SK-N-SH (cell line): ENCODE measurements around the gene USP2. TPM values are rescaled to one million over a fixed set of nuclear protein-coding genes. Genes with fewer than 3 reads are reported as not detected.

Experiments
- CTCF ChIA-PET: fragments of 300-600, 350-600 bp; formaldehyde crosslinking; extraction: SDS; loops from one replicate; lab custom pipeline; 2021; lab: Yijun Ruan, JAX
- POLR2A ChIA-PET: fragments of 350-600 bp; sonication (Branson Sonifier 250); formaldehyde crosslinking; extraction: SDS; loops from one replicate; lab custom pipeline; 2020; ENCODE audit warnings: antibody characterized with exemption, inconsistent platforms; lab: Yijun Ruan, JAX
- DNase-seq: peaks from one replicate; pipeline ENCODE4 v3.0.0; 2012
- H2AFZ ChIP-seq: fragments of 200-600 bp; sonication (generic); 2 replicates; pipeline ENCODE4 v1.8.1; 2016; ENCODE audit warnings: antibody characterized with exemption, mild to moderate bottlenecking, low read depth
- H3F3A ChIP-seq: fragments of 200-600 bp; sonication (generic); replicated peaks from 2 replicates; pipeline ENCODE3; 2016; ENCODE audit warnings: antibody characterized with exemption, mild to moderate bottlenecking; ENCODE audit not compliant: insufficient read depth
- H3K27ac ChIP-seq, 2 experiments: fragments of 200-500 bp in 1 of 2; fragments of 200-600 bp in 1 of 2; sonication (Bioruptor generic) in 1 of 2; sonication (generic), shearing (Covaris generic) in 1 of 2; 2 replicates each; pipeline versions ENCODE4 v1.5.1 to v1.6.1; 2014 to 2016; ENCODE audit warnings: low read depth in 2 of 2, inconsistent platforms in 1 of 2, low read length in 1 of 2, mild to moderate bottlenecking in 1 of 2, mixed read lengths in 1 of 2
- H3K27me3 ChIP-seq: fragments of 200-600 bp; sonication (generic), shearing (Covaris generic); 2 replicates; pipeline ENCODE4 v1.6.1; 2016; ENCODE audit warnings: mixed run types; ENCODE audit not compliant: insufficient read depth
- H3K36me3 ChIP-seq, 2 experiments: fragments of 200-500 bp in 1 of 2; fragments of 200-600 bp in 1 of 2; sonication (Bioruptor generic) in 1 of 2; sonication (generic) in 1 of 2; replicated peaks in 1 of 2; 2 replicates each; pipeline versions ENCODE3 to v1.5.1; 2014 to 2016; ENCODE audit warnings: low read length in 1 of 2, mild to moderate bottlenecking in 1 of 2; ENCODE audit not compliant: insufficient read depth in 2 of 2, control insufficient read depth in 1 of 2
- H3K4me1 ChIP-seq, 2 experiments: fragments of 200-500 bp in 1 of 2; fragments of 200-600 bp in 1 of 2; sonication (Bioruptor generic) in 1 of 2; sonication (generic), shearing (Covaris generic) in 1 of 2; 2 replicates each; pipeline versions ENCODE4 v1.5.1 to v1.6.1; 2014 to 2016; ENCODE audit warnings: low read depth in 1 of 2, low read length in 1 of 2, mixed run types in 1 of 2; ENCODE audit not compliant: insufficient read depth in 2 of 2, control insufficient read depth in 1 of 2
- H3K4me2 ChIP-seq: fragments of 200-600 bp; sonication (generic), shearing (Covaris generic); 2 replicates; pipeline ENCODE4 v1.6.1; 2017; ENCODE audit warnings: mixed run types
- H3K4me3 ChIP-seq, 2 experiments: fragments of 200-500 bp in 1 of 2; fragments of 200-600 bp in 1 of 2; sonication (Bioruptor generic) in 1 of 2; sonication (generic), shearing (Covaris generic) in 1 of 2; 2 replicates each; pipeline versions ENCODE4 v1.5.1 to v1.8.1; 2014 to 2016; ENCODE audit warnings: low read depth in 2 of 2, inconsistent platforms in 1 of 2, low read length in 1 of 2, mild to moderate bottlenecking in 1 of 2, mixed read lengths in 1 of 2, moderate library complexity in 1 of 2
- H3K79me2 ChIP-seq: fragments of 200-600 bp; sonication (generic); 2 replicates; pipeline ENCODE4 v1.8.1; 2017; ENCODE audit warnings: mild to moderate bottlenecking; ENCODE audit not compliant: insufficient read depth
- H3K9ac ChIP-seq: fragments of 200-600 bp; sonication (generic); 2 replicates; pipeline ENCODE4 v1.6.1; 2017; ENCODE audit warnings: mixed run types
- H3K9me2 ChIP-seq: fragments of 200-600 bp; sonication (generic); 2 replicates; pipeline ENCODE4 v1.6.1; 2017; ENCODE audit warnings: mixed run types
- H3K9me3 ChIP-seq: fragments of 200-600 bp; sonication (generic); 2 replicates; pipeline ENCODE4 v1.6.1; 2017; ENCODE audit warnings: mixed run types, mild to moderate bottlenecking, moderate library complexity
- H4K20me1 ChIP-seq: fragments of 200-600 bp; sonication (generic); 2 replicates; pipeline ENCODE4 v1.6.1; 2017; ENCODE audit warnings: mild to moderate bottlenecking, mixed run types; ENCODE audit not compliant: insufficient read depth
- EZH2phosphoT487 ChIP-seq: fragments of 200-600 bp; sonication (generic); IDR thresholded peaks from 2 replicates; pipeline ENCODE4 v1.6.1; 2017; ENCODE audit warnings: low read depth, mixed run types, mild to moderate bottlenecking, antibody characterized with exemption, moderate library complexity, borderline replicate concordance
- FOSL2 ChIP-seq: IDR thresholded peaks from 2 replicates; pipeline ENCODE4 v1.4.0; 2012; ENCODE audit warnings: low read depth, mild to moderate bottlenecking, moderate library complexity, borderline replicate concordance
- FOXJ3 ChIP-seq: sonication (generic); formaldehyde crosslinking; IDR thresholded peaks from 2 replicates; pipeline ENCODE4 v1.5.1; 2020; ENCODE audit warnings: mild to moderate bottlenecking, missing genetic modification reagents
- GATA2 ChIP-seq: sonication (generic); formaldehyde crosslinking; IDR thresholded peaks from 2 replicates; pipeline ENCODE4 v1.5.0; 2020; ENCODE audit warnings: mild to moderate bottlenecking, missing genetic modification reagents
- IRF3 ChIP-seq: fragments of 150-350 bp; IDR thresholded peaks from 2 replicates; pipeline ENCODE4 v1.6.1; 2016; ENCODE audit warnings: mild to moderate bottlenecking, low read depth, low read length
- JUND ChIP-seq: IDR thresholded peaks from 2 replicates; pipeline ENCODE4 v1.4.0; 2012
- MXI1 ChIP-seq: IDR thresholded peaks from 2 replicates; pipeline ENCODE4 v1.6.1; 2012; ENCODE audit warnings: mild to moderate bottlenecking, low read depth, low read length, improper control_type of control experiment
- NRF1 ChIP-seq: IDR thresholded peaks from 2 replicates; pipeline ENCODE4 v1.6.1; 2012; ENCODE audit warnings: low read depth, mild to moderate bottlenecking, low read length
- RAD21 ChIP-seq: IDR thresholded peaks from 2 replicates; pipeline ENCODE4 v1.6.1; 2012; ENCODE audit warnings: mild to moderate bottlenecking, low read length
- RFX5 ChIP-seq: IDR thresholded peaks from 2 replicates; pipeline ENCODE4 v1.6.1; 2012; ENCODE audit warnings: mild to moderate bottlenecking, improper control_type of control experiment, low read length
- SIN3A ChIP-seq: IDR thresholded peaks from 2 replicates; pipeline ENCODE4 v1.6.1; 2012; ENCODE audit warnings: low read depth, mild to moderate bottlenecking, low read length, moderate library complexity, borderline replicate concordance
- SMC3 ChIP-seq: IDR thresholded peaks from 2 replicates; pipeline ENCODE4 v1.6.1; 2012; ENCODE audit warnings: low read depth, low read length, improper control_type of control experiment
- TAF1 ChIP-seq: IDR thresholded peaks from 2 replicates; pipeline ENCODE4 v1.6.1; 2012; ENCODE audit warnings: low read depth, mild to moderate bottlenecking, low read length, moderate library complexity, borderline replicate concordance
- USF1 ChIP-seq: IDR thresholded peaks from 2 replicates; pipeline ENCODE4 v1.4.0; 2012; ENCODE audit warnings: low read depth, borderline replicate concordance
- WGBS: methylation state at CpG from one replicate; pipeline ENCODE4 v1.1.6; 2017; ENCODE audit warnings: low lambda C conversion rate; 5-methylcytosine and 5-hydroxymethylcytosine counted together
- polyA plus RNA-seq, 3 experiments: library from polyadenylated mRNA; depleted of rRNA; stranded (reverse); fragments of >200 nt; gene quantifications; 2 replicates each; pipeline ENCODE4 v1.2.3, GENCODE V29; 2012
- TF ChIP-seq, protein P1 (sequence below): IDR thresholded peaks from 2 replicates; pipeline ENCODE4 v1.6.1; 2012; ENCODE audit warnings: mild to moderate bottlenecking, low read depth, low read length, moderate library complexity
- TF ChIP-seq, protein P2 (sequence below): IDR thresholded peaks from 2 replicates; pipeline ENCODE4; 2012
- TF ChIP-seq, protein P3 (sequence below): IDR thresholded peaks from 2 replicates; pipeline ENCODE4 v1.4.0; 2012; ENCODE audit warnings: low read depth

Gene USP2
- polyA plus RNA-seq, 1 of the 3 experiments (the other 2 are of a cell fraction) = 0.97 TPM

DNA sequence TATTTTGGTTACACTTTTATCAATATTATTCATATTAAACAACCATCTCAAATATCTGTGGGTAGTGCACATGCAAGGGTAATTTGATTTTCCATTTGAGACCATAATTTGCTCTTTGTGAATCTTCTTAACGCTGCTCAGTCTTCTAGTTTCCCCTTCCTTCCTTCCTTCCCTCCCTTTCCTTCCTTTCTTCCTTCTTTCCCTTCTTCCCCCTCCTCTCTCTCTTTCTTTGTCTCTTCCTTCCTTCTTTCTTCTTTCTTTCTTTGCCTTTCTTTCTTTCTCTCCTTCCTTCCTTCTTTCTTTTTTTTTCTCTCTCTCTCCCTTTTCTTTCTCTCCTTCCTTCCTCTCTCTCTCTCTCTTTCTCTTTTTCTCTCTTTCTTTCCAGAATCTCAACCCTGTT is 51.3 kb downstream of the USP2 start:
- POLR2A ChIA-PET = no interaction called here
- H3K79me2 ChIP-seq = peaks cover 8% of the 10 kb centered on the region
- WGBS = 39% methylated on average over 1 of the region's 1 CpG

More for the DNA sequence above, 51.3 kb downstream of the USP2 start:
- Histone ChIP-seq H3K36me3 (no peaks in the 10 kb centered on the region), H2AFZ (no peak overlapping the region), H3K4me2 (no peak overlapping the region), H3K9ac (no peak overlapping the region), H3K4me3 (no peak overlapping the region), H3K9me2 (no peaks in the 10 kb centered on the region), H4K20me1 (no peaks in the 10 kb centered on the region), H3K9me3 (no peaks in the 10 kb centered on the region), H3K4me1 (peaks cover 0 to 5% of the 10 kb centered on the region in 2 experiments; a peak in 1 of 4 replicates), H3F3A (no peaks in the 10 kb centered on the region), H3K27ac (no peak overlapping the region), H3K27me3 (no peaks in the 10 kb centered on the region)
- no peak for DNase-seq
- CTCF ChIA-PET = interaction anchor here (0.8 to 1.1 kb wide), 2 partner anchors 9 to 26 kb away, joined by 3 read pairs; no protein-coding TSS in a partner anchor
- TF ChIP-seq, protein P1, sequence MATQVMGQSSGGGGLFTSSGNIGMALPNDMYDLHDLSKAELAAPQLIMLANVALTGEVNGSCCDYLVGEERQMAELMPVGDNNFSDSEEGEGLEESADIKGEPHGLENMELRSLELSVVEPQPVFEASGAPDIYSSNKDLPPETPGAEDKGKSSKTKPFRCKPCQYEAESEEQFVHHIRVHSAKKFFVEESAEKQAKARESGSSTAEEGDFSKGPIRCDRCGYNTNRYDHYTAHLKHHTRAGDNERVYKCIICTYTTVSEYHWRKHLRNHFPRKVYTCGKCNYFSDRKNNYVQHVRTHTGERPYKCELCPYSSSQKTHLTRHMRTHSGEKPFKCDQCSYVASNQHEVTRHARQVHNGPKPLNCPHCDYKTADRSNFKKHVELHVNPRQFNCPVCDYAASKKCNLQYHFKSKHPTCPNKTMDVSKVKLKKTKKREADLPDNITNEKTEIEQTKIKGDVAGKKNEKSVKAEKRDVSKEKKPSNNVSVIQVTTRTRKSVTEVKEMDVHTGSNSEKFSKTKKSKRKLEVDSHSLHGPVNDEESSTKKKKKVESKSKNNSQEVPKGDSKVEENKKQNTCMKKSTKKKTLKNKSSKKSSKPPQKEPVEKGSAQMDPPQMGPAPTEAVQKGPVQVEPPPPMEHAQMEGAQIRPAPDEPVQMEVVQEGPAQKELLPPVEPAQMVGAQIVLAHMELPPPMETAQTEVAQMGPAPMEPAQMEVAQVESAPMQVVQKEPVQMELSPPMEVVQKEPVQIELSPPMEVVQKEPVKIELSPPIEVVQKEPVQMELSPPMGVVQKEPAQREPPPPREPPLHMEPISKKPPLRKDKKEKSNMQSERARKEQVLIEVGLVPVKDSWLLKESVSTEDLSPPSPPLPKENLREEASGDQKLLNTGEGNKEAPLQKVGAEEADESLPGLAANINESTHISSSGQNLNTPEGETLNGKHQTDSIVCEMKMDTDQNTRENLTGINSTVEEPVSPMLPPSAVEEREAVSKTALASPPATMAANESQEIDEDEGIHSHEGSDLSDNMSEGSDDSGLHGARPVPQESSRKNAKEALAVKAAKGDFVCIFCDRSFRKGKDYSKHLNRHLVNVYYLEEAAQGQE = no peak
- TF ChIP-seq MXI1 (no peak), FOSL2 (no peak), FOXJ3 (CRISPR knock-in tag) (no peak), RAD21 (no peak), EZH2phosphoT487 (no peak), SIN3A (no peak), IRF3 (no peak), RFX5 (no peak), GATA2 (CRISPR knock-in tag) (no peak), TAF1 (no peak), SMC3 (no peak), USF1 (no peak), NRF1 (no peak), JUND (no peak)
- TF ChIP-seq, protein P2, sequence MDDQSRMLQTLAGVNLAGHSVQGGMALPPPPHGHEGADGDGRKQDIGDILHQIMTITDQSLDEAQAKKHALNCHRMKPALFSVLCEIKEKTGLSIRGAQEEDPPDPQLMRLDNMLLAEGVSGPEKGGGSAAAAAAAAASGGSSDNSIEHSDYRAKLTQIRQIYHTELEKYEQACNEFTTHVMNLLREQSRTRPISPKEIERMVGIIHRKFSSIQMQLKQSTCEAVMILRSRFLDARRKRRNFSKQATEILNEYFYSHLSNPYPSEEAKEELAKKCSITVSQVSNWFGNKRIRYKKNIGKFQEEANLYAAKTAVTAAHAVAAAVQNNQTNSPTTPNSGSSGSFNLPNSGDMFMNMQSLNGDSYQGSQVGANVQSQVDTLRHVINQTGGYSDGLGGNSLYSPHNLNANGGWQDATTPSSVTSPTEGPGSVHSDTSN = no peak
- TF ChIP-seq, protein P3, sequence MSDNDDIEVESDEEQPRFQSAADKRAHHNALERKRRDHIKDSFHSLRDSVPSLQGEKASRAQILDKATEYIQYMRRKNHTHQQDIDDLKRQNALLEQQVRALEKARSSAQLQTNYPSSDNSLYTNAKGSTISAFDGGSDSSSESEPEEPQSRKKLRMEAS = no peak
